Measurements from ENCODE around the gene RNF208.
A peak's percentile ranks its signal among the peaks of the same experiment; 100 is the strongest.

- TF ChIP-seq ZNF740 (CRISPR knock-in tag; IDR thresholded peaks at IDR 0.05) = no peak
- no peak for TF ChIP-seq ZNF740 (tag; IDR thresholded peaks at IDR 0.05)
- TF ChIP-seq ZNF639 (CRISPR knock-in tag; conservative IDR thresholded peaks at IDR 0.05 in 1 of 2, IDR thresholded peaks at IDR 0.05 in 1 of 2) = no peak
- peak in 2 of 3 experiments; percentile 14 to 72 for TF ChIP-seq YY1 (IDR thresholded peaks at IDR 0.05; ENCODE audit: borderline replicate concordance in 1 of 3, control insufficient read depth in 1 of 3, extremely low read depth in 1 of 3, insufficient read depth in 3 of 3, insufficient read length in 1 of 3, insufficient replicate concordance in 2 of 3, low read depth in 1 of 3, low read length in 2 of 3)
- TF ChIP-seq, protein P1, sequence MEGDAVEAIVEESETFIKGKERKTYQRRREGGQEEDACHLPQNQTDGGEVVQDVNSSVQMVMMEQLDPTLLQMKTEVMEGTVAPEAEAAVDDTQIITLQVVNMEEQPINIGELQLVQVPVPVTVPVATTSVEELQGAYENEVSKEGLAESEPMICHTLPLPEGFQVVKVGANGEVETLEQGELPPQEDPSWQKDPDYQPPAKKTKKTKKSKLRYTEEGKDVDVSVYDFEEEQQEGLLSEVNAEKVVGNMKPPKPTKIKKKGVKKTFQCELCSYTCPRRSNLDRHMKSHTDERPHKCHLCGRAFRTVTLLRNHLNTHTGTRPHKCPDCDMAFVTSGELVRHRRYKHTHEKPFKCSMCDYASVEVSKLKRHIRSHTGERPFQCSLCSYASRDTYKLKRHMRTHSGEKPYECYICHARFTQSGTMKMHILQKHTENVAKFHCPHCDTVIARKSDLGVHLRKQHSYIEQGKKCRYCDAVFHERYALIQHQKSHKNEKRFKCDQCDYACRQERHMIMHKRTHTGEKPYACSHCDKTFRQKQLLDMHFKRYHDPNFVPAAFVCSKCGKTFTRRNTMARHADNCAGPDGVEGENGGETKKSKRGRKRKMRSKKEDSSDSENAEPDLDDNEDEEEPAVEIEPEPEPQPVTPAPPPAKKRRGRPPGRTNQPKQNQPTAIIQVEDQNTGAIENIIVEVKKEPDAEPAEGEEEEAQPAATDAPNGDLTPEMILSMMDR (IDR thresholded peaks at IDR 0.05 in 2 of 3, conservative IDR thresholded peaks at IDR 0.05 in 1 of 3; ENCODE audit: insufficient read depth in 2 of 3, low read depth in 1 of 3, low read length in 3 of 3) = no peak
- no peak for TF ChIP-seq SAP30 (IDR thresholded peaks at IDR 0.05; ENCODE audit: borderline replicate concordance, insufficient read depth, low read depth, low read length, poor library complexity, severe bottlenecking)
- TF ChIP-seq PHB (CRISPR knock-in tag; IDR thresholded peaks at IDR 0.05) = no peak
Measured at GRCh38 chr9:137255448-137256114, 33.5 kb upstream of the RNF208 start.

Measured in K562 (cell line).